ENCODE measurements around the gene TPSG1. TPM values are rescaled to one million over a fixed set of nuclear protein-coding genes. Genes with fewer than 3 reads are reported as not detected.
"Not testable (repeated sequence)": the region's sequence is repeated elsewhere in the genome, so short reads cannot be mapped to it uniquely, and the experiment has no call there.

TPSG1 gene
- total RNA-seq, 1 experiment from 2014 or later = 4.3 TPM

DNA sequence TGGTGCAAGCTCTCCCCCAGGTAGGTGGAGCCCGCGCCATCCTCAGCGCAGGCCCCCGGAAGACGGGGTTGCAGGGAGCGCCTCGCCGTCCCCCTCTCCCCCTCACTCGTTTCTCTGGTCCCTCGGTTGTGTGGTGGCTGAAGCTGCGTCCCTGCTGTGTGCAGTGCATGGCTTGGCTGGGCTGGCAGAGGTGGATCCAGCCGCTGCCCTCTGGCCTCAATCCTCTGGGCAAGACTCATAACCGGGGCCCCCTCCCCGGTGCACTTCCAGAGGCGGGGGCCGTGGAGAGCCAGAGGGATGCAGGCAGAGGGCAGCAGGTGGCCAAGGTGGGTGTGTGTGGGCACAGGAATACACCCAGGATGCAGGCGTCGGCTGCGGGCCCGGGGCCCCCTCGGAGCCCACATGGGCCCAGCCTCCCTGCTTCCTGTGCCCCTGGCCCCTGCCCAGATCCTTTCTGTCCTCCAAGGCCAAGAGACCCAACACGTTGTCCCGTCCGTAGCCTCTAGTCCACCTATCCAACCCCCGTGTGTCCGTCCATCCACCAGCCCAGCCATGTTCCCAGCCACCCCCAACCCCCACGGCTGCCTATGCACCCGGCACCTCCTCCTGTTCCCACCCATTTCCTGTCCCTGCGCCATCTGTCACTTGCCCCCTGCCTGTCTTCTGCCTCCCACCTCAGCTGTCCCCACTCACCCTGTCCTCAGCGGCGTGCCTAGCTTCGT lies 9.3 kb downstream of the TPSG1 start:
- DNase-seq (ENCODE audit: low spot score) = no peak

DNA sequence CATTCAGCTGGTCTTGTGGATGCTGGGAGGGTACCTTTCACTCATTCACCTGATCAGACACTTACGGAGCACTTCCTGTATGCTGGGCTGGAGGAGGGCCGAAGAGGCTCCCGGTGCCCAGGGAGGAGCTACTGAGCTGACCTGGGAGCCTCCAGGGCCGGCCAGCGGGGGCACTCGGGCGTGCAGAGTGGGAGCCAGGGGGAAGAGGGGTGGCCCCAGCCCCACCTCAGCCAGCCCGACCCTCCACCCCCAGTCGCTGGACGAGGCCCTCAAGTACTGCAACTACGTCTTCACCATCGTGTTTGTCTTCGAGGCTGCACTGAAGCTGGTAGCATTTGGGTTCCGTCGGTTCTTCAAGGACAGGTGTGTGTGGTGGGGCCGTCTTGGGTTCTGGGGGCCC lies 10.3 kb downstream of the TPSG1 start:
- DNase-seq (ENCODE audit: low spot score) = no peak

DNA sequence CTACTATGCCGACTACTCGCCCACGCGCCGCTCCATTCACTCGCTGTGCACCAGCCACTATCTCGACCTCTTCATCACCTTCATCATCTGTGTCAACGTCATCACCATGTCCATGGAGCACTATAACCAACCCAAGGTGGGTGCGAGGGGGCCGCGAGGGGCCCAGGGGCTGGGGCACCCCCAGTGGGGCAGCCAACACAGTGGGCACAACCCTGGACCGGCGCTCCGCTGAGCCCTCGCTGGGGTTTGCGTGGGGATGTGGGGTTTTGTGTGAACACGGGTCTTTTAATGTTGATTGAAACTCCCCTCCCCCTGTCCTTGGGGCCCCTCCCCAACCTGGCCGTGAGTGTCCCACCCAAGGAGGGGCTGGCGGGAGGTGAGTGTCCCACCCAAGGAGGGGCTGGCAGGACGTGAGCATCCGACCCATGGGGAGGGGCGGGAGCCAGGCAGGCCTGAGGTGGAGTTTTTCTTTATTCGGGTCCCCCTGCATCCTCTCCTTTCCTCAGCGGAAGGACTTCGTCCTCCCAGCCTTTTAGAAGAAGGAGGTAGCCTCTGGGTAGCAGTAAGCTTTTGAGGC lies 11.2 kb downstream of the TPSG1 start:
- no peak for DNase-seq (ENCODE audit: low spot score)

DNA sequence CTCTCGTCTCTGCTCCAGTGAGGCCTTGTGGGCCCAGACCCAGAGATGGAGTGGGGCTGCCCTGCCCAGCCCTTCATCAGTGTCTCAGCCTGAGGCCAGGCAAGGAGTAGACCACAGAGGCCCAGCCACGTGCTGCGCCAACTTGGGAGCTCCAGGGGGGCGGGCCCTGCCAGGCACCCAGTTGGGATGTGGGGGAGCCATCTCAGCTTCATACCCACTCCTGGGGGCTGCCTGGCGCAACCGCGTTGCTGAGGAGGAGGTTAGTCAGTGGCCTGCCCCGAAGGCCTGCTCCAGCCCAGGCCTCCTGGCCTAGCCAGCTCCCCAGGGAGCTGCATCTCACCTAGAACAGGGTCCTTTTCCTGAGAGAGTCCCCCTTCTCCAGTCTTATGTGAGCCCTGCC lies 11.8 kb downstream of the TPSG1 start:
- DNase-seq (ENCODE audit: low spot score) = no peak

DNA sequence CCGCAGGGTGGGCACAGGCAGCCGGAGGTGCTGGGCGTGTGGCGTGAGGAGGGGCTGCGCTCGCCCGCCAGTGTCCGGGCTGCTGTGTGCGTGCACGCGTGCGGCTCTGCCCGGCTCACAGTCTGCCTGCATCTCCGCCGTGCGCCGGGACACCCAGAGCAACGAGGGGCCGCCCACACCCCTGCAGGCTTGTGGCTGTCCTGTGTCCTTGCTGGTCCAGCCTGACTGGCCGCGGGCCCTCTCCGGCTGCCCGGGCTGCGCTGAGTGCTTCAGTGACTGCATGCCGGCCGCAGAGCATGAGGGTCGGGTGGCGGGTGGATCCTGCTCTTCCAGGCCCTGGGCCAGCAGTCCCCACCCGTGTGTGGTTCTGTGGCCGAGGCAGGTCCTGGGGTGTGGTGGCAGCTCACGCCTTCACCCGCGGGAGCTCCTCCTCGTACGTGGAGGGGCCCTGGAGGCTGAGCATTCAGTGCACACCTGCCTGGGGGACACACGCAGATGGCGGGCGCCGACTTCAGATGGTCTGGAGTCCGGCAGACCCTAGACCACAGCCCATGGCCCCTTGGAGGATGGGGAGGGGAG lies 12.4 kb downstream of the TPSG1 start:
- no peak for DNase-seq (ENCODE audit: low spot score)

DNA sequence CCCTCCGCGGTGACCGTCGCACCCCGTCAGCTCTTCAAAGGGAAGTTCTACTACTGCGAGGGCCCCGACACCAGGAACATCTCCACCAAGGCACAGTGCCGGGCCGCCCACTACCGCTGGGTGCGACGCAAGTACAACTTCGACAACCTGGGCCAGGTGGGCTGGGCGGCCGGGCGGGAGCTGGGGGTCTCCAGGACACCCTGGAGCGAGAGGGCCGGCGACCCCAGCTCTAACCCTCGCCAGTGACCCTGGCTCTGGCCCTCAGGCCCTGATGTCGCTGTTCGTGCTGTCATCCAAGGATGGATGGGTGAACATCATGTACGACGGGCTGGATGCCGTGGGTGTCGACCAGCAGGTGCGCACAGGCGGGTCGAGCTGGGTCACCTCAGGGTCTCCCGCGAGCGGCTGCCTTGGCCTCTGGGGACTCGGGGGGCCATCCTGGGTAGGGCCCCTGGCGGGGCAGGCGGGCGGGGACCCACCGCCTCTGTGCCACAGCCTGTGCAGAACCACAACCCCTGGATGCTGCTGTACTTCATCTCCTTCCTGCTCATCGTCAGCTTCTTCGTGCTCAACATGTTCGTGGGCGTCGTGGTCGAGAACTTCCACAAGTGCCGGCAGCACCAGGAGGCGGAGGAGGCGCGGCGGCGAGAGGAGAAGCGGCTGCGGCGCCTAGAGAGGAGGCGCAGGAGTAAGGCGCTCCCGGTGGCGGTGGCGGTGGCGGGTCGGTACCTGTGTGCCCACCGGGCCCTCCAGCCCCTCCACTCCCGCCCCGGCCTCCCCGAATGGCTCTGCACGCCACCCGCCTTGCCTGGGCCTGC lies 13.4 kb downstream of the TPSG1 start:
- DNase-seq (ENCODE audit: low spot score) = no peak

DNA sequence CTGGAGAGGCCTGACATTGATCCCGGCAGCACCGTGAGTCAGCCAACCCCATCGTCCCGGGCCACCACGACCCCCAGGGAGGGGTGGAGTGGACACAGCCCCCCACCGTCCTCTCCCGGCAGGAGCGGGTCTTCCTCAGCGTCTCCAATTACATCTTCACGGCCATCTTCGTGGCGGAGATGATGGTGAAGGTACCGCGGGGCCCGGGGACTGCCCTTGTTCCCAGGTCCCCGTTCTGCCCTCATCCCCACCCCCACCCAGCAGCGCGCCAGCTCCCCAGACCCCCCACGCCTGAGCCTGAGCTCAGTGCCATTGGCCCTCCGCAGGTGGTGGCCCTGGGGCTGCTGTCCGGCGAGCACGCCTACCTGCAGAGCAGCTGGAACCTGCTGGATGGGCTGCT lies 14.6 kb downstream of the TPSG1 start:
- no peak for DNase-seq (ENCODE audit: low spot score)

DNA sequence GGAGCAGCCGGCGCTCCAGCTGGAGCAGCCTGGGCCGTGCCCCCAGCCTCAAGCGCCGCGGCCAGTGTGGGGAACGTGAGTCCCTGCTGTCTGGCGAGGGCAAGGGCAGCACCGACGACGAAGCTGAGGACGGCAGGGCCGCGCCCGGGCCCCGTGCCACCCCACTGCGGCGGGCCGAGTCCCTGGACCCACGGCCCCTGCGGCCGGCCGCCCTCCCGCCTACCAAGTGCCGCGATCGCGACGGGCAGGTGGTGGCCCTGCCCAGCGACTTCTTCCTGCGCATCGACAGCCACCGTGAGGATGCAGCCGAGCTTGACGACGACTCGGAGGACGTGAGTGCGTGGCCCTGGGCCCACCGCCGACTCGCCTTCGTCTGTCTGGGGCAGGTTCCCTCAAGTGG lies 16.0 kb downstream of the TPSG1 start:
- DNase-seq (ENCODE audit: low spot score) = no peak

DNA sequence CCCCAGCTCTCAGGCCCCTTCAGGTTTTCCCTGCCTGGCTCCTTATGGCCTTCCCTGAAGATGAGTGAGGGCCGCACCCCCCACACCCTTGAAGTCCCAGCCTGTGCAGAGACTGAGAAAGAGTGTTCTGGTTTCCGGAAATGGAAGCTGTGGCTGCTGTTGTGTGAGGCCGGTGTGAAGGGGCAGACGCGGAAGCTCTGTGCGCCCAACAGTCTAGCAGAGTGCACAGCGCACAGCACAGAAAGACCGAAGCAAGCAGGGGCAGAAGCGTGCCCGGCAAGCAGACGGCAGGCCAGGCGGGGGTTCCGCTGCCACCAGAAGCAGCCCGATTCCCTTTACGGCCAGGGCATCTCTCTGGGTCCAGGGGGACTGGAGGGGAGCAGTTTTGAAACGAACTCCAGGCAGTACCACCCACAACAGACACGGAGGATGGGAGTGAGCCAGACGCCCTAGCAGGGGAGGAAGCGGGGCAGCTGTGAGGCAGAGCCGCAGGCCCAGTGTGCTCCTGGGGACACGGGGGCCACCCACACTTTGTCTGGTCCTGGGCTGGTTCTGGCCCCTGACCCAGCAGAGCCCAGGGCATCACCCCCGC lies 16.7 kb downstream of the TPSG1 start:
- no peak for DNase-seq (ENCODE audit: low spot score)

DNA sequence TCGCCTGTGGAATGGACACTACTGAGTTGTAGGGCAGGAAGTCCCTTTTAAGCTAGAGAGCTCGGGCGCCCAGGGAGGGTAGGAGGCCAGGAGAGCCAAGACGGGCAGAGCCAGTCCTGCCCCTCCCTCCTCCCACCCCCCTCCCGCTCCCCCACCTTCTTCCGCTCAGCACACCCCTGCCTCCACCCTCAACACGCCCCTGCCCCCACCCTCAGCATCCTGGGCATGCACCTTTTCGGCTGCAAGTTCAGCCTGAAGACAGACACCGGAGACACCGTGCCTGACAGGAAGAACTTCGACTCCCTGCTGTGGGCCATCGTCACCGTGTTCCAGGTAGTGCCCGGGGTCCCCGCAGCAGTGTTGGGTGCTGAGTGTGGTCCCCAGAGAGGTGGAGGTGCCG lies 18.3 kb downstream of the TPSG1 start:
- DNase-seq (ENCODE audit: low spot score) = no peak

DNA sequence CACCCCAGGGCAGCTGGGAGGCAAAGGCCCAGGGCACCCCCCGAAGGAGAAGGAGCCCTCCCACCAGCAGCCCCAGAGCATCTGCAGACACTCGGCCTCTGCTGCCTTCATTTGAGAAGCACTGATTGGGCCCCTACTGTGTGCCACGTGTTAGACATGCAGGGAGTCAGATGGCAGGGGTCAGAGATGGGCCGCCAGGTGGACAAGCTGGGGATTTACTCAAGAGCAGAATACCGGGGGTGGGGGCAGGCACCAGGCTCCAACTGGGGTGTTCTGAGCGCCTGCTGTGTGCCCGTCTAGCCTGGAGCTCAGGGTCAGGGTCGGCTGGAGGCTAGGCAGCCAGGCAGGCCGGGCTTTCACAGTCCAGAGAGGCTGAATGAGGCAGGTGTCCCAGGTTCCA lies 18.7 kb downstream of the TPSG1 start:
- no peak for DNase-seq (ENCODE audit: low spot score)

DNA sequence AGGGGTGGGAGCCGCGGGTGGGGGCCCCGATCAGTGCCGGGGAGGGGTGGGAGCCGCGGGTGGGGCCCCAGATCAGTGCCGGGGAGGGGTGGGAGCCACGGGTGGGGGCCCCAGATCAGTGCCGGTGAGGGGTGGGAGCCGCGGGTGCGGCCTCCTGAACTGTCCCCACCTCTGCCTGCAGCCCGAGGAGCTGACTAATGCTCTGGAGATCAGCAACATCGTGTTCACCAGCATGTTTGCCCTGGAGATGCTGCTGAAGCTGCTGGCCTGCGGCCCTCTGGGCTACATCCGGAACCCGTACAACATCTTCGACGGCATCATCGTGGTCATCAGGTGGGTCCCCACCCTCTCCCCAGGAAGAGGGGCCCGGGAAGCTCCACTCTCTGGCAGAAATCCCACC lies 20.1 kb downstream of the TPSG1 start:
- no peak for DNase-seq (ENCODE audit: low spot score)

DNA sequence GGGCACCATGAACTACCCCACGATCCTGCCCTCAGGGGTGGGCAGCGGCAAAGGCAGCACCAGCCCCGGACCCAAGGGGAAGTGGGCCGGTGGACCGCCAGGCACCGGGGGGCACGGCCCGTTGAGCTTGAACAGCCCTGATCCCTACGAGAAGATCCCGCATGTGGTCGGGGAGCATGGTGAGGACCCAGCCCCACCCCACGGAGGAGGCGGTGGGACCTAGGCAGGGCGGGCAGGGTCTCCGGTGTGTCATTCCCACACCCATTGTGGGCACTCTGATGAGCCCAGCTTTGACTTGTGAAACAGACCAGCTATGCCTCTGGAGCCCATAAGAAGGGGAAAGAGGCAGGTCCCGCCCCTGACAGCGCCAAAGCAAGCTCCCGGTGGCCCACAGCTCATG lies 22.8 kb downstream of the TPSG1 start:
- DNase-seq (ENCODE audit: low spot score) = no peak

DNA sequence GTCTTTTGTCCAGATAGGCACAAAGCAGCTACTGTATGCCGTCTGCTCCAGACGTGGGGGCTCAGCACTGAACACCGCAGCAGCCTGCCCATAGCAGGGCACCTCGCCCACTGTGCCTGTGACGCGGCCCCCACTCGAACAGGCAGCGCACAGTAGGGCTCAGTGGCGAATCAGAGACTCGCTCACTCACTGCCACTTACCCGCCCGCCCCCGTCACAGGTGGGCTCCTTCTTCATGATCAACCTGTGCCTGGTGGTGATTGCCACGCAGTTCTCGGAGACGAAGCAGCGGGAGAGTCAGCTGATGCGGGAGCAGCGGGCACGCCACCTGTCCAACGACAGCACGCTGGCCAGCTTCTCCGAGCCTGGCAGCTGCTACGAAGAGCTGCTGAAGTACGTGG lies 23.6 kb downstream of the TPSG1 start:
- no peak for DNase-seq (ENCODE audit: low spot score)

DNA sequence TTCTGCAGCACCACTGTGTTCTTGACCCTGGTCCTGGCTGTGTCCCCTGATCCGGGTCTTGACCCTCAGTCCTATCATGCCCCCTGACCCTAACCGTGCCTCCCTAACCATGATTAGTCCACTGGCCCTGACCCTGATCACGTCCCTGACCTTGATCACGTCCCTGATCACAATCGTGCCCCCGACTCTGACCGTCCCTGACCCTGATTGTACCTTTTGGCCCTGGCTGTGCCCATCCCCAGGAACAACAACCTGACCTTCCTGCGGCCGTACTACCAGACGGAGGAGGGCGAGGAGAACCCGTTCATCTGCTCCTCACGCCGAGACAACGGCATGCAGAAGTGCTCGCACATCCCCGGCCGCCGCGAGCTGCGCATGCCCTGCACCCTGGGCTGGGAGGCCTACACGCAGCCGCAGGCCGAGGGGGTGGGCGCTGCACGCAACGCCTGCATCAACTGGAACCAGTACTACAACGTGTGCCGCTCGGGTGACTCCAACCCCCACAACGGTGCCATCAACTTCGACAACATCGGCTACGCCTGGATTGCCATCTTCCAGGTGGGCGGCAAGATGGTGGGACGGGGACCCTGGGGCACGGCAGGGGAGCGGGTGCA lies 24.9 kb downstream of the TPSG1 start:
- no peak for DNase-seq (ENCODE audit: low spot score)

DNA sequence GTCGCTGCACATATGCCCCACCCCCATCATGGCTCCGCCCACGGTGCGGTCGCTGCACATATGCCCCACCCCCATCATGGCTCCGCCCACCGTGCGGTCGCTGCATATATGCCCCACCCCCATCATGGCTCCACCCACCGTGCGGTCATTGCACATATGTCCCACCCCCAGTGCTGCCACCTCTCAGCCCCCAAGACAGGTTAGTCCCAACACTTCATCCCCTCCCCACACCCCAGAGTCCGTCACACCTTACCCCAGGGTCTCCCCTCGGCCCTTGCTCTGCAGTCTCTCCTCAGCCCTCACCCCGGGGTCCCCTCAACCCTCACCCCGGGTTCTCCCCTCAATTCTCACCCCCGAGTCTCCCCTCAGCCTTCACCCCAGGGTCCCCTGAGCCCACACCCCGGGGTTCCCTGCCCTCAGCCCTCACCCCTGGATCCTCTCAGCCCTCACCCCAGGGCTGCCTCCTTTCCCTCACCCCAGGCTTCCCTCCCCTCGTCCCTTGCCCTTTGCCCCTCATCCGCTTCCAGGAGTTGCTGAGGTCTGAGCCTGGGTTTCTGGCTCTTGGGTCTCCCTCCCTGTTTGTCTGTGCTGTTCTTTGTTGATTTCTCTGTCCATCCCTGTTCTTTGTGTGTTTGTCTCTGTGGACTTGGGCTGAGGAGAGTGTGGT lies 25.6 kb downstream of the TPSG1 start:
- no peak for DNase-seq (ENCODE audit: low spot score)

DNA sequence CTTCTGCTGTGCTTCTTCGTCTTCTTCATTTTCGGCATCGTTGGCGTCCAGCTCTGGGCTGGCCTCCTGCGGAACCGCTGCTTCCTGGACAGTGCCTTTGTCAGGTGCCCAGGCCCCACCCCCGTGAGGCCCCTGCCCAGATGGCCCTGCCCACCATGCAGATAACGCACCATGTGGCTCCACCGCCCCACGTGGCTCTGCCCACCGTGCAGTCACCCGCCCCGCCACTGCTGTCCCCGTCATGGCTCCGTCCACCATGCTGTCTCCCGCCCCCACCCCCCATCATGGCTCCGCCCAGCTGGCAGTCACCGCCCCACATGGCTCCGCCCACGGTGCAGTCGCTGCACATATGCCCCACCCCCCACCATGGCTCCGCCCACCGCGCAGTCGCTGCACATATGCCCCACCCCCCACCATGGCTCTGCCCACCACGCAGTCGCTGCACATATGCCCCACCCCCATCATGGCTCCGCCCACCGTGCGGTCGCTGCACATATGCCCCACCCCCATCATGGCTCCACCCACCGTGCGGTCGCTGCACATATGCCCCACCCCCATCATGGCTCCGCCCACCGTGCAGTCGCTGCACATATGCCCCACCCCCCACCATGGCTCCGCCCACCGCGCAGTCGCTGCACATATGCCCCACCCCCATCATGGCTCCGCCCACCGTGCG lies 26.3 kb downstream of the TPSG1 start:
- DNase-seq (ENCODE audit: low spot score) = not testable (repeated sequence)

DNA sequence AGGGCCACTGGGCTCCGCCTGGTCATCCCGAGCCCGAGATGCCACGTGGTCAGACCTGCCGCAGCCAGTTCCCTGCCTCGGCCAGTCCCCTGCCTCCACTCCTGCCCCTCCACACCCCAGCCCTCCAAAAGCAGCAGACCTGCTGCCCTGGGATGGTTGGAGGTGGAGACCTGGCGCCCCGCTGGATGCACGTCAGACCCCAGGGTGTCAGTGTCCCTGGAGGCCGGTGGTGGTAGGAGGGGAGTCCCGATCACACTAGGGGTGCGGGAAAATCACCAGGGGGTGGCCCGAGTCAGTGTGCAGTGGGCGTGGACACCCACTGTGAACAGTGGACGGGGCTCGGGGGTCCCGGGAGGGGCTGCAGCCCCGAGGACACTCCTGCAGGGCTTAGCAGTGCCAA lies 26.9 kb downstream of the TPSG1 start:
- no peak for DNase-seq (ENCODE audit: low spot score)

DNA sequence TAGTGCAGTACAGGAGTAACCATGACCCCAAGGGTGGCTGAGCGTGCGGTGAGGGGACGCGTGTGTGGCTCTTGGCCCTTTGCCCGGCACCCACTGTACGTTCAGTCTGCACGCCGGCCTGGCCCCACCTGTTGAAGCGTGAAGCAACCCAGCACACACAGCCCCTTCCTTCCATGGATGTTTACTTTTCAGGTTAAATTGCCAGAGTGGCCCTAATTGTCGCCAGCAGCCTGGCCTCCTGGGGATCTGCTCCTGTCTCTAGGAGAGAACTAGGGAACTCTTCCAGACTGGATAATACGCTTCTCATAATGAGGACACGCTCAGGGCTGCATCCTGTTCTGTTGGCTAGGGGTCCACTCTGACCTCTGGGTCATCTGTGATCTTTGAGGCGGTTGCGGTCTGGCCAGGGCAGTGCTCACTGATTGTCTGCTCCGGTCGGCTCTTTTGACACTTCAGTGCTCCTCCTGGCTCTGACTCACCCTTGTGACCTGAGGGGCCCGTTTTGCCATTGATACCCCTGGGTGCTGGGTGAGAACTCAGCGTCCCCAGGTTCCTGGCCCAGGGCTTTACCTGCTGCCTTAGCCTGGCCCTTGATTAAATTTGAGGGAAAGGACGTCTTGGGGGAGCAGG lies 27.7 kb downstream of the TPSG1 start:
- no peak for DNase-seq (ENCODE audit: low spot score)

DNA sequence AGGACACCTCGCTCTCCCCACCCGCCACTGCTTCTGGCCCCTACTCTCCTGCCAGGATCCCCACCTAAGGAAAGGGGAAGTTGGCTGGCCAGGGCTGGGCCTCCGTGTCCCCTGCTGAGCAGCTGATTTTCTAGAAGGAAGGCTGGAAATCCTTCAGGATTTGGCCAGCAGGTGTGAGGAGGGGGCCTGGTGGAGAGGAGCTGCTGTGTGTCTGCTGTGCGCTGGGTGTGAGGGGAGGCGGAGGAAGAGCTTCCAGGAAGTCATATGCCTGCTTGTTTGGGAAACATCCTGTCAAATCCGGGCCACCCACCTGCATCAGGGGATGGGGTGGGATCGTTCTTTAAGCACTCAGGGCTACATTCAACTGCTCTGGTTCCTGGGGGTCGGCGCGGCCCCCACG lies 28.6 kb downstream of the TPSG1 start:
- no peak for DNase-seq (ENCODE audit: low spot score)

DNA sequence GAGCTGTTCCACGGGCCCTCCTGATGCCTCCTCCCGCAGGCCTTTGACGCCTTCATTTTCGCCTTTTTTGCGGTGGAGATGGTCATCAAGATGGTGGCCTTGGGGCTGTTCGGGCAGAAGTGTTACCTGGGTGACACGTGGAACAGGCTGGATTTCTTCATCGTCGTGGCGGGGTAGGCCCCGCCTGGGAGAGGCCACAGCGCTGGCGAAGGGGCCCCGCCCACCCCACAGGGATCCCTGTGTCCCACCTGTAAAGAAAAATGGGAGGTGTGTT lies 29.7 kb downstream of the TPSG1 start:
- no peak for DNase-seq (ENCODE audit: low spot score)

Measured in A172 (cell line).